ENCODE data around the gene FEM1A. TPM values are rescaled to one million over a fixed set of nuclear protein-coding genes. Genes with fewer than 3 reads are reported as not detected.

FEM1A gene
- total RNA-seq, 1 donor from 2014 or later: 16.2 TPM

DNA sequence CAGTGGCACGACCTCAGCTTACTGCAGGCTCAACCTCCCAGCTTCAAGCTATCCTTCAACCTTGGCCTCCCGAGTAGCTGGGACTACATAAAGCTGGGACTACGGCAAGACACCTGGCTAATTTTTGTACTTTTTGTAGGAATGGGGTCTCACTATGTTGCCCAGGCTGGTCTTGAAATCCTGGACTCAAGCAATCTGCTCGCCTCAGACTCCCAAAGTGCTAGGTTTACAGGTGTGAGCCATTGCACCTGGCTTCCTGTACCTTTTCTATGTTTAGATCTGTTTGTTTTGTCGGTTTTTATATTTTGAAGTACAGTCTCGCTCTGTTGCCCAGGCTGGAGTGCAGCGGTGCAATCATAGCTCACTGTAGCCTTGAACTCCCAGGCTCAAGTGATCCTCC is 57.5 kb downstream of the FEM1A start:
- Histone ChIP-seq H3K27me3 (no peaks in the 10 kb centered on the region), H3K36me3 (peaks cover 0 to 59% of the 10 kb centered on the region in 2 donors), H3K4me1 (no peaks in the 10 kb centered on the region), H3K27ac (no peak overlapping the region), H3K9me3 (no peaks in the 10 kb centered on the region), H3K4me3 (no peak overlapping the region)
- TF ChIP-seq POLR2A (IDR thresholded peaks at IDR 0.05): no peak
- no peak for TF ChIP-seq CTCF (IDR thresholded peaks at IDR 0.05)
- no peak for TF ChIP-seq POLR2AphosphoS5 (IDR thresholded peaks at IDR 0.05; ENCODE audit: insufficient read depth in 1 of 2, low read depth in 1 of 2)
- intact Hi-C loops (cut with DNase I): no loop called here
- DNase-seq (ENCODE audit: extremely low spot score in 2 of 2): no peak

Small RNAs within 50 kb of the gene (microRNA-seq; reads per million reads assigned to microRNA genes)
- not detected for gene MIR7-3 (ENCODE audit: borderline number of aligned reads, borderline replicate concordance)

Small RNAs within 50 kb of the gene (small RNA-seq; reads per million reads assigned to genes)
- gene MIR7-3: not detected

Other genes starting within 250 kb of the FEM1A start
- 8.3 TPM for gene SEMA6B, start 232.1 kb upstream of the FEM1A start, total RNA-seq
- 13.0 TPM for gene TNFAIP8L1, start 152.2 kb upstream of the FEM1A start, total RNA-seq
- 33.4 TPM for gene MYDGF, start 121.4 kb upstream of the FEM1A start, total RNA-seq
- gene DPP9, start 67.9 kb upstream of the FEM1A start, total RNA-seq: 53.8 TPM
- gene TICAM1, start 40.0 kb downstream of the FEM1A start, total RNA-seq: 16.5 TPM
- 93.8 TPM for gene PLIN3, start 75.9 kb downstream of the FEM1A start, total RNA-seq
- gene ARRDC5, start 111.2 kb downstream of the FEM1A start, total RNA-seq: 0.98 TPM
- 2.0 TPM for gene UHRF1, start 117.8 kb downstream of the FEM1A start, total RNA-seq
- 59.7 TPM for gene KDM4B, start 177.4 kb downstream of the FEM1A start, total RNA-seq